Lower lobe of right lung (tissue), 2 donors: ENCODE results near the gene STXBP3. TPM values are rescaled to one million over a fixed set of nuclear protein-coding genes. Genes with fewer than 3 reads are reported as not detected.

Experiments
- ATAC-seq, 2 donors: fragments of 200-7000 bp; cut with Tn5 transposase; one replicate each; pipeline ENCODE4 v1.9.1; 2020 to 2022; ENCODE audit warnings: mild to moderate bottlenecking in 2 of 2, moderate library complexity in 2 of 2
- DNase-seq: peaks from one replicate; pipeline ENCODE4 v3.0.0-alpha.2; 2020
- H3K27ac ChIP-seq: fragments of 200-600 bp; one replicate; pipeline ENCODE4 v1.8.0; 2022
- H3K27me3 ChIP-seq: fragments of 200-600 bp; one replicate; pipeline ENCODE4 v1.8.0; 2022; ENCODE audit warnings: low read depth
- H3K36me3 ChIP-seq: fragments of 200-600 bp; one replicate; pipeline ENCODE4 v1.8.0; 2022; ENCODE audit warnings: mild to moderate bottlenecking
- H3K4me1 ChIP-seq: fragments of 200-600 bp; one replicate; pipeline ENCODE4 v1.8.0; 2022
- H3K4me3 ChIP-seq: fragments of 200-600 bp; one replicate; pipeline ENCODE4 v1.8.0; 2022; ENCODE audit warnings: mild to moderate bottlenecking
- H3K9me3 ChIP-seq: fragments of 200-600 bp; one replicate; pipeline ENCODE4 v1.8.0; 2022
- CTCF ChIP-seq: fragments of 200-600 bp; IDR thresholded peaks from one replicate; pipeline ENCODE4 v1.8.0; 2022; ENCODE audit warnings: antibody characterized with exemption, mild to moderate bottlenecking
- intact Hi-C: fragments of 100-400 bp; cut with DNase I; formaldehyde crosslinking; loops from one replicate; pipeline ENCODE4 v1.11.0; 2022
- total RNA-seq: library from RNA; stranded (reverse); fragmentation: NEBNext Ultra II Directional; extraction: Animal tissue kit (Norgen Biotek cat#: 25700); gene quantifications from one replicate; pipeline ENCODE4 v1.2.1, GENCODE V29; 2021
- donor health status: DM: no; HTN: yes; CAD: no; lungs with severe emphysema.

Gene STXBP3
- total RNA-seq, 1 donor from 2014 or later = 54.4 TPM

- no peaks in the 10 kb centered on the region for H3K9me3 ChIP-seq
- peaks cover 22% of the 10 kb centered on the region for H3K4me1 ChIP-seq
- H3K27me3 ChIP-seq = no peaks in the 10 kb centered on the region
- peaks cover 32% of the 10 kb centered on the region for H3K36me3 ChIP-seq
- no peak overlapping the region for H3K4me3 ChIP-seq
- no peak for ATAC-seq
- H3K27ac ChIP-seq = no peak overlapping the region
- intact Hi-C loops = no loop called here
- DNase-seq = no peak
- TF ChIP-seq CTCF = no peak
These were observed 4.2 kb downstream of the STXBP3 start for GRCh38 chr1:108750476-108751181.

- H3K27me3 ChIP-seq = no peaks in the 10 kb centered on the region
- TF ChIP-seq CTCF = no peak
- no peak overlapping the region for H3K27ac ChIP-seq
- H3K36me3 ChIP-seq = peaks cover 60% of the 10 kb centered on the region
- no peak overlapping the region for H3K4me3 ChIP-seq
- no peak for ATAC-seq
- DNase-seq = no peak
- intact Hi-C loops = no loop called here
- peaks cover 11% of the 10 kb centered on the region for H3K4me1 ChIP-seq
- H3K9me3 ChIP-seq = no peaks in the 10 kb centered on the region
These were observed 6.9 kb downstream of the STXBP3 start for GRCh38 chr1:108753363-108753762.

GRCh38 chr1:108758796-108759195, 12.3 kb downstream of the STXBP3 start:
- ATAC-seq (no peak), DNase-seq (no peak)
- no peak overlapping the region for H3K4me3 ChIP-seq
- intact Hi-C loops = no loop called here
- H3K27me3 ChIP-seq = no peaks in the 10 kb centered on the region
- TF ChIP-seq CTCF = no peak
- no peaks in the 10 kb centered on the region for H3K9me3 ChIP-seq
- H3K36me3 ChIP-seq = peaks cover 95% of the 10 kb centered on the region
- H3K4me1 ChIP-seq = no peaks in the 10 kb centered on the region
- no peak overlapping the region for H3K27ac ChIP-seq

GRCh38 chr1:108767115-108767514, 20.6 kb downstream of the STXBP3 start:
- Histone ChIP-seq H3K27me3 (no peaks in the 10 kb centered on the region), H3K27ac (no peak overlapping the region), H3K4me3 (no peak overlapping the region), H3K36me3 (peaks cover 73% of the 10 kb centered on the region), H3K9me3 (no peaks in the 10 kb centered on the region), H3K4me1 (no peaks in the 10 kb centered on the region)
- no peak for DNase-seq
- ATAC-seq = no peak
- intact Hi-C loops = no loop called here
- TF ChIP-seq CTCF = no peak

GRCh38 chr1:108767708-108768107, 21.2 kb downstream of the STXBP3 start:
- DNase-seq = no peak

More at GRCh38 chr1:108767708-108768107, 21.2 kb downstream of the STXBP3 start:
- Histone ChIP-seq H3K4me1 (no peaks in the 10 kb centered on the region), H3K27ac (no peak overlapping the region), H3K9me3 (no peaks in the 10 kb centered on the region), H3K27me3 (no peaks in the 10 kb centered on the region), H3K36me3 (peaks cover 70% of the 10 kb centered on the region), H3K4me3 (no peak overlapping the region)
- intact Hi-C loops = no loop called here
- no peak for TF ChIP-seq CTCF
- ATAC-seq = no peak
